GM19193 (cell line): Measurements from ENCODE around the gene AGTPBP1.

Experiments used
- POLR2A ChIP-seq: IDR thresholded peaks from 4 replicates; pipeline ENCODE4 v1.6.1; 2011; ENCODE audit not compliant: insufficient read depth, insufficient read length; ENCODE audit errors: extremely low read depth

AGTPBP1 gene

GRCh38 chr9:85716031-85716877 is 25.5 kb downstream of the AGTPBP1 start:
- TF ChIP-seq POLR2A = no peak

- no peak for TF ChIP-seq POLR2A
Observed at GRCh38 chr9:85715587-85715986, 26.2 kb downstream of the AGTPBP1 start.

GRCh38 chr9:85713897-85714296 is 27.9 kb downstream of the AGTPBP1 start:
- no peak for TF ChIP-seq POLR2A

- no peak for TF ChIP-seq POLR2A
Observed at GRCh38 chr9:85704744-85705143, 37.0 kb downstream of the AGTPBP1 start.

GRCh38 chr9:85703398-85703797 is 38.4 kb downstream of the AGTPBP1 start:
- TF ChIP-seq POLR2A = no peak

GRCh38 chr9:85702726-85703289 is 38.9 kb downstream of the AGTPBP1 start:
- no peak for TF ChIP-seq POLR2A

GRCh38 chr9:85702191-85702590 is 39.6 kb downstream of the AGTPBP1 start:
- no peak for TF ChIP-seq POLR2A

GRCh38 chr9:85700330-85700729 is 41.4 kb downstream of the AGTPBP1 start:
- no peak for TF ChIP-seq POLR2A

GRCh38 chr9:85688361-85688760 is 53.4 kb downstream of the AGTPBP1 start:
- TF ChIP-seq POLR2A = no peak

- TF ChIP-seq POLR2A = no peak
Observed at GRCh38 chr9:85685081-85685480, 56.7 kb downstream of the AGTPBP1 start.

GRCh38 chr9:85676790-85677189 is 65.0 kb downstream of the AGTPBP1 start:
- no peak for TF ChIP-seq POLR2A

- TF ChIP-seq POLR2A = no peak
Observed at GRCh38 chr9:85667374-85667773, 74.4 kb downstream of the AGTPBP1 start.

GRCh38 chr9:85666086-85666485 is 75.7 kb downstream of the AGTPBP1 start:
- no peak for TF ChIP-seq POLR2A

GRCh38 chr9:85662573-85662972 is 79.2 kb downstream of the AGTPBP1 start:
- TF ChIP-seq POLR2A = no peak

GRCh38 chr9:85658716-85659115 is 83.0 kb downstream of the AGTPBP1 start:
- TF ChIP-seq POLR2A = no peak

GRCh38 chr9:85653153-85653552 is 88.6 kb downstream of the AGTPBP1 start:
- no peak for TF ChIP-seq POLR2A
